Measurements from ENCODE around the gene UQCC2.

UQCC2 gene

DNA sequence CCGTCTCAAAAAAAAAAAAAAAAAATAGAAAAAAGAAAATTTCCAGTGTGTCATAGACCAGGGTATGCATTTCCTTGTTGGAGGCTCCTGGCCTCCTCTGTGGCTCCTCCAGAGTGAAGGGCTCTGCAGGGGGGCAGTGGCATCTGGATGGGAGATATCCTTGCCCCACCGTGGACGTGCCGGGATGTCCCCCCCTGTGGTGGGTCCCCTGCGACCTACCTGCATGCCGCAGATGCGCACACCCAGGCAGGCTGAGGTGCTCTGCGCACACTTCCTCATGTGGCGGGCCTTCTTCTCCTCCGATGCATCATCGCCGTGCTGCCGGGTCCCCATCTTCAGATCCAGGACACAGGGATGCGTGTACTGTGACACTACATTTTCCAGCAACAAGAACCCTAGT, 13.7 kb upstream of the UQCC2 start:
- DNase-seq (ENCODE audit: low read depth), result no peak

DNA sequence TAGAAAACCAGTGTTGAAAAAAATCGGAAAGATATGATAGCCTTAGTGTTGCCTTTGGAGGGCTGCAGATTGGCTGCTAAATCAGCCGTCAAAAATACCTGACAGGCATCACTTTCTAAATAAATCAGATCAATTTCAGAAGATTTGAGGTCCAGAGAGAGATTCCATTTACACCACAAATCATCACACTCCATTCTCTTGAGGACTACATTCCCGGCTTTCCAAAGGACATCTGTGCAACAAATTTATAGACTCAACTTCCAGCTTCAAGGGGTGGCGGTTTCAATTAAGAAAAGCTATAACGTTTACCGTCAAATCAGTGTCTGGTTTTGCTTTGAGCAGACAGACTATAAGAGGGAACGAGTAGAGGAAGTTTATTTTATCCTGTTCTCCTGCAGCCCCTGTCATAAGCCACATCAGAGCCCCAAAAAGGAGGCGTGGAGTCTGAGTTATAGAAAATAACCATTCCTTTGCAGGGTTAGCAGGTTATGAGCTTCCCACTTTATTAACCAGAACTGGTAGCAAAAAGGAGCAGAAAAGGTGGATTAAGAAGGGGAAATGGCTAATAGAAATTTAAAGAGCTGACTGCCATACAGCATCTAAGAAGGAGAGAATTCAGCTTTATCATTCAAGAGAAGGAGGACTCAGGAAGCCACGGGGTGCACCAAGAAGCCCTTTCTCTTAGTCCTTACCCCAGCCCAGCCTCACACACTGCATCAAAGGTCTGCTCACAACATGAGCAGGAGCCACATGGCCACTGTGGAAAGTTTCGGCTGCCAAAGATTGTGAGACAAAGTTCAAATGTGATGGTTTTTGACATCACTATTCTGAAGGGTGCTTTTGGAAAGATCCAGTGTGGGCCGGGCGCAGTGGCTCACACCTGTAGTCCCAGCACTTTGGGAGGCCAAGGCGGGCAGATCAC, 12.9 kb upstream of the UQCC2 start:
- no peak for DNase-seq (ENCODE audit: low read depth)

DNA sequence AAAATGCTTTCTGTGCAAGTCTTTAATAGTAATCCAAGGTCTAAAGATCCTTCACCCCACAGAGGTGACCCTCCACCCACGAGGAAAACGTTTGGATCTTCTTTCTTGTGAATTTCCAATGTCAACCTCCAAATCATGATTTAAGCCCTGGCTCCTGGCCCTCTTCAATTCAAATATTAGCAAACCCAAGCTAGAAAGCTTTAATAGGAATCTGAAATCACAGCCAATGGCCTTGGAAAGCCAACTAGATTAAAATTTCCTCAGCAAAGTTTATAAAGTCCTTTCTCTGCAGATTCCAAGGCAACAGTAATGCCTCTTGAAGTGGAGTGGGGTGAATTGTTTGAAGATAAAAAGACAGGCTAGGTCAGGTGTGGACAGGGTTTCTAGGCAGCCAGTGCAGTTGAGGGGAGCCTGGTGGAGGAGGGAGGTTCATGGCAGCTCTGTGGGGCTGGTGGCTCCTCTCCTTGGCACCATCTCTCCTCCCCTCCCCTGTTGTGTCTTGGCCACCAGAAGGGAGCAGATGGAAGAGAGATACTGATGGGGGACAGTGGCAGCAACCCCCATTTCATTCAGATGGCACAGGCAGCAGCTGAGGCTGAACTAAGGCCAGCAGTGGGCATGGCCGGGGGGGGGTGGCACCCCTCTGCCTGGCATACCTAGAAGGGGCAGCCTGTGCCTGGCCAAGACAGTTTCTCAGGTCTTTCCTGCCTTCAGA, 12.0 kb upstream of the UQCC2 start:
- DNase-seq (ENCODE audit: low read depth), result no peak

DNA sequence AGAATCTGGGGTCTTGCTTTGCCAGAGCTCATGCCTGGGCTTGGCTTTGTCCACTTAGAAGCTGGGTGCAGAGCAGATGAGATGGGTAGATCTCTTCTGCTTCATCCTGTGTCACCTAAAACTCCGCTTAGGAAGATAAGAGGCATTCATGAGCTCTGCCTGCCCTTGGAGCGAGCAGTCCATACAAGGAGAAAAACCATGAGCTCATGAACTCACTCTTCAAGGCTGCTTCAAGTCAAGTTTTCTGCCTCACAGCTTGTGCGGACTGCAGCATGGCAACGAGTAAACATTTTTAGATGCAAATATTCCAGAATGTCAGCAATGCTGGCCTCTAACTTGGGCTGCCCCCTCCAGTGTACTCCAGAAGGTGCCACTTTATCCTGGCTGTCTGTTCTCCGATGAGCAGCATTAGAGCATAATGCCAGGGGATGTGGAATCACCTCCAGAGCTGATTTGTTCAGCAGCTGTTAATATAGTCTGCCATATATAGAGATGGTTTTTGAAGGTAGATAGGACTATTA, 10.7 kb upstream of the UQCC2 start:
- no peak for DNase-seq (ENCODE audit: low read depth)

DNA sequence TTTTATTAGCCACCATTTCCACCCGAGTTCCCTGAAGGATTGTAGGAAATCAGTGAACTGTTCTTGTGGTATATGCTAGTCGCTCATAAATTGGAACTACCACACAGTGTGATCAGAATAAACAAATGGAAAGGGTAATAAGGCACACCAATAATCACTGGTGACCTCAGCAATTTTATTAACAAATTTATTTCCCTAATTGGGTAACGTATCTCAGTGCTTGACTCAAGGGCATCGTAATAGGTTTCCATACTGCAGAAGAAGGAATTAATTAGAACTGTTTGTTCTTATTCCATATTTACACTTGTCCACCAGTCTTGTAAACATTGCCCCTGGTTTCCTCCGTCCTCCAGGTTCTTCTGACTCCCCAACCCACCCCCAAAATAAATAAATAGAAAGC, 10.0 kb upstream of the UQCC2 start:
- DNase-seq (ENCODE audit: low read depth), result no peak

DNA sequence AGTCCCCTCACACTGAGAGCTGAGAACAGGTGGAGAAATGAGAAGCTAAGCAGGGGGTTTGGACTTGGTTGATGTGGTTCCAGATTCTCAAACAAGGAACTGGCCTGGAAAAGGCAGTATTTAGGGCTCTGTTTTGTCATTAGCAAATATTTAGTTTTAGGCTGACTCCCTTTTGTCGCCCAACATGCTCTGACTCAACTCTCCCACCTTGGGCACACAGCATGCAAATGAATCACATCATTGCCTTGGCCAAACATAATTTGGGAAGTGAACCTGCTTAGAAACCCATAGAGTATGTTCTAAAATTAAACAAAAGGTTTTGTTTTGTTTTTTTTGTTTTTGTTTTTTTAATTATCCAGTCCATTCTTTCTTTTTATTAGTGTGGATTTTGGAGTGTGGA, 9.5 kb upstream of the UQCC2 start:
- DNase-seq (ENCODE audit: low read depth), result no peak

DNA sequence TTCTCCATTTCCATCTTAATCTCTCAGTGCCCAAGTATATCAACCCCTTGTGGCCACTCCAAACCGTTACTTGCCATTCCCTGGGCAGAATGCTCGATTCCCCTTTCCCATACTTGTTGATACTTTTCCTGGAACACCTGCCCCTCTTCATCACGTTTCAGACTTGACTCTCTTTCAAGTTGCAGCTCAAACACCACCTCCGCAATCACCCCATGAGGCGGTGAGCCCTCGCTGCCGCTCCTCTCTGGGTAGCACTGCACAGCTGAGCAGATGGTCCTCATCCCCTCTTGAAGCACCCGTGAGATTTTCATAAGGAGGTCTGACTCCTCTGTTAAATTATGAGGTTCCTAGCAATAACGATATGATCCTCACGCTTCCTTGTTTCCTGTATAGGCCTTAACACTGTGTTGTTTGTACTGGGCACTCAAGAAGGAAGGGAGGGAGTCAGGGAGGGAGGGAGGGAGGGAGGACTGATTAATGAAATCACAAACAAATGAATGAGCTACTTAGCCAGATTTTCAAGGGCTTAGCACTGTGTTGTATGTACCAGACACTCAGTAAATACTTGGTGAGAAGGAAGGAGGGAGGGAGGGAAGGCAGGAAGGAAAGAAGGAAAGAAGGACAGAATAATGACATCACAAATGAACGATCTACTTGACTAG, 8.0 kb upstream of the UQCC2 start:
- DNase-seq (ENCODE audit: low read depth), result no peak

DNA sequence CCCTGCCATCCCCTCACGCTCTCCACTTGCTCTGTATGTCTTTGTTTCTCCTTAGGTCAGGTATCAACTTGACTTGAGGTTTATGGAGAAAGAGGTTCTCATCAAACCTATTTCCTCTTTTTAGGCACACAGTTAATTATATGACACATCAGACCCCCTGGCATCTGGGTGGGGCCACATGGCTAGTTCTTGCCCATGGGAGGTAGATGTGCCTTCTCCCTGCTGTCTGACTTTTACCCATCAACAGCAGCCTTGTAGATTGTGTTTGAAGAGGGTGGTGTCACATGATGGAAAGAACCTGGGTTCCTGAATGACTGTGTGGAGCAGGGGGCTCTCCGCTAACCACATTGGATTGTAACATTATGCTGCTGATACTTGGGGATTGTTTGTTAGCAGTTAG, 7.2 kb upstream of the UQCC2 start:
- DNase-seq (ENCODE audit: low read depth), result no peak

DNA sequence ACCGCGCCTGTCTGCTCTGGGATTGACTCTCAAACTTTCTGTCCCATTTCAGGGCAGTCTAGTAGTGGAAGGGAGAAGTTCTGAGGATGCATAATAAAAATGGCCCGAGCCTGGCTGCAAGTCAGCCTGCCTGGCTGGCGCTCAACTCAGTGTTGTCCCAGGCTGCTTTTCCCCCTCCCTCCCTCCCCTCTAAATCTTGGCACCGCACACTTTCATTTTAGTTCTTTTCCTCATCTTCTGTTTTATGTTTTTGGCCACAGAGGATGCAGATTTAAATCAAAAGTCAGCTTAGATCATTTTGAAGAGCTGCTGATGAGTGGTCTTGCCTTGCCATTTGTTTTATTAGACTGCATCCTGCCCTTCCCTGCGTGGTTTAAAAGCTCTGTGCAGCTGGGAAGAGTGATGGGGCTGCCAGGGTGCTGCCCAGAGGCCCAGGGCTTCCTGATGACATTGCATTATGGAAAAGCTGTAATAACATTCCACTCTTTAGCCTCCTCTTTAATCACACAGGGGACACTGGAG, 6.5 kb upstream of the UQCC2 start:
- no peak for DNase-seq (ENCODE audit: low read depth)

DNA sequence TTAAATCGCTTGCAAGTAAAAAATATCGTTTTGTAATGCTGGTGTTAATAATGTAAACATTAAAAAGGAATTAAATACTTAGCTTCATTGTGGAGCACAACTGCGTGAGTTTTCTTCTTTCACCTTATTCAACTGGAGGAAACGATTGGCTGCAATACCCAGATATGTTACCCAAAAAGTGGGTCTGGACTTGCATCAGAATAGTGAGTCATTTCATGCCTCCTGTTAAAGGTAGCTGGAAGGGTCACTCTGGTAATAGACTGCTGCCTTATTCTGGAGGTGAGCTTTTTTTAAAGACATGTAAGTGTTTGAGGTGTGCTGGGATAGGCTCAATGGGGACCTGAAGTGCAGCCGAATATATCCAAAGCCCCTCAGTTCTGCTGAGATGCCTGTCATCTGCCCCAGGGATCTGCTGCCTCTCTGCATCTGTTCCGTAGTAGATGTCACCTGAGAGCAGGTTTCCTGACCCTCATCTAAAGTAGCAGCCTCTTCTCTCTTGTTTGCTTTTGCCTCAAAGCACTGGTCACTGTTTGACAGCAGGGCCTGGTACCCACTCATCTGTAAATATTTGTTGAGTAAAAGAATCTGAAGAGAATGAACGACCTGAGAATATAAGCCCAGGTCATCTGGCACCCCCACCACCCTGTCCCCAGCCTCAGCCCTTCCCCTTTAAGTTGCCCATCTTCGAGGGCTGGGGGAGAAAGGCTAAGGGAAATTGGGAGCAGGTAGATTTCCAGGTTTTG, 5.6 kb upstream of the UQCC2 start:
- DNase-seq (ENCODE audit: low read depth), result no peak

DNA sequence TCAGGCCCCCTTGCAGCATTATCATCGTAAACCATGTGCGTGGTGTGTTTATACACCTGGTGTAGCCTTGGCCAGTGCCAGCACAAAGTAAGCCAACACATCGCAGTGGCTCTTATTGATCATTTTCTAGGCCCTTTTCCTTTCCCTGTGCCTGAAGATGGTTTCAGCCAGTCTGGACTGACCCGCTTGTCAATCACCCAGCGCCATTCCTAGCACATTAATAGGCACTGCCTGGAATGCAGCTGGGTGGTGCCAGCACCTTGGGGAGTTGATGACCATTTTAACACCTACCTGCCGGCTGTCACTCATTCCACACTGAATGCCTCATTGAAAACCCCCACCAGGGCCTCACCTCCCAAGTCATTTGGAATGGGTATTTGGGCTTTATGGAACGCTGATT, 4.9 kb upstream of the UQCC2 start:
- no peak for DNase-seq (ENCODE audit: low read depth)

DNA sequence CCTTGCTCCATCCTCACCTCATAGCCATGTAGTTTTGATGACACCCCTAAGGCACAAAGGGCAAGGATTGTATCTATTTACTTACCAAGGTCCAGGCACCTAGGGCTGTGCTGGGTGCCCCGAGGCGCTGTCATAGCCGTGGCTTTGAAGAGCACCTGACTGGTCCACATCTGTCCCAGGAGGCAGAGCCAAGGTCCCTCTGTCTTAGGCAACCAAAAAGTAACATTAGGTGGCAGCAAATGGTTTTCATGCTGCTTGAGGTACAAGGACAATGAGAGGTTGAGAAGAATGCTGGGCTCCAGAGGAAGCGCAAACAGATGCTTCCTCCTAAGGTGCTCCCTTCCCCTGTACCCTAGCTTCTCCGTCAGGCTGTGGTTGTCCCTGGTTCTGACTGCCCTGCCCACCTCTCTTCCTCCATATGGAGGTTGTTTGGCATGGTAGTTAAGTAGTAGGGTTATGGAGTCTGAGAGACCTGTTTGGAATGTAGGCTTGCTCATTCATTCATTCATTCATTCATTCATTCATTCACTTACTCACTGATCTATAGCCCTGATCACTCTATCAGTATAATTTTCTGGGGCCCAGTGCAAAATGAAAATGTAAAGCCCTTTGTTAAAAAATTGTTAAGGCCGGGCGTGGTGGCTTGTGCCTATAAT, 3.0 kb upstream of the UQCC2 start:
- no peak for DNase-seq (ENCODE audit: low read depth)

DNA sequence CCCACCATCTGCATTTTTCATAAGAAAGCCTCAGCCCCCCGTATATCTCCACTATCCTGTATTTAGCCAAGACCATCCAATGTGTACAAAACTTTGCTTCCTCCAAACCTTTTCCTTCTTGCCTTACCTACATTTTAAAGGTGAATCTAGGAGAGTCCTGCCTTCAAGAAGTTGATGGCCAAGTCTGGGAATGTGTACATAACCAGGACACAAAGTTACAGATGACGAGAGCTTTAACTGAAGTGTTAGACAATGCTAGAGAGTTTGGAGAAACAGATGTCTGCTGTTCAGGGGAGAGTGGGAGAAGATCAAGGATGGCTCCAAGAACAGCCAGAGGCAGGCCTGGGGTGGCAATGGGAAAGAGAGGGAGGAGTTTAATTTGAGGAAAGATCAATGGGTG, 2.3 kb upstream of the UQCC2 start:
- no peak for DNase-seq (ENCODE audit: low read depth)

DNA sequence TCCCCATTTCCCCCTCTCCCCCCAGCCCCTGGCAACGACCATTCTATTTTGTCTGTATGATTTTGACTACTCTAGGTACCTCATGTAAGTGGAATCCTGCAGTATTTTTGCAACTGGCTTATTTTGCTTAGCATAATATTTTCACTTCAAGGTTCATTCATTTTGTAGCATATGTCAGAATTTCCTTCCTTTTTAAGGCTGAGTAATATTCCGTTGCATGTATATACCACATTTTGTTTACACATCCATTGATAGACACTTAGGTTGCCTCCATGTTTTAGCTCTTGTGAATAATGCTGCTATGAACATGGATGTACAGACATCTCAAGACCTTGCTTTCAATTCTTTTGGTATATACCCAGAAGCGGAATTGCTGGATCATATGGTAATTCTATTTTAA, 1.4 kb upstream of the UQCC2 start:
- DNase-seq (ENCODE audit: low read depth), result no peak

DNA sequence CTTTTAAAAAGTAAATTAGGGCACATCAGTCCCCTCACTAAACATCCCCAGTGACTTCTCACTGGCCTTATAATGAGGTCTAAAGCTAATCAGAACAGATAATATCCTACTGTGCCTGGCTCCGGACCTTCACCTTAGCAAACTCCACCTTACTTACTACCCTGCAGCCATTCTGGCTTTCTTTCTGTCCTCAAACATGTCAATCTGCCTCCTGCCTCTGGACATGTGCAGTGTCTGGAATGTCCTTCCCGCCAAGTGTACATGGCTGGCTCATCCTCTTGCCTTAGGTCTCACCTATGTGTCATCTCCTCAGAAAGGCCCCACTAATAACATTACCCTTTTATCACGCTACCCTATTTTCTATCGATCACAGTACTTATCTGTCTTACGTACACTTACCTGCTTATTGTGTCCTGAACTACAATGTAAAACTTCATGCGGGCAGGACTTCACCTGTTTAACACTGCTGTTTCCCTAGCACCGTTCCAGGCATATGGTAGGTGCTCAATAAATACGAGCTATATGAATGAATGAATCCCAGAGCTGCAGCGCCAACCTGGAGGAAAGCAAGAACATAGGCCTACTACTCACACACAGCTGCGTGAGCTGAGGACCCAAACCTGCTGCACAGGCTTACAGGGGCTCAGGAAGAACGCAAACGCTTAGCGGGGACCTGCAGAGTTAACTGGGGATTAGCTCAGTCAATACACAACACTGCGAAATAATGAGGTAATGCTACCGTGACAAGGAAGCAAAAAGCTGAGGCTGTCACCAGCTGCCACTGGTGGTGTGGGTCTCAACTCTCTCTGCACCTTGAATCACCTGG, 991 bp downstream of the UQCC2 start:
- no peak for DNase-seq (ENCODE audit: low read depth)

DNA sequence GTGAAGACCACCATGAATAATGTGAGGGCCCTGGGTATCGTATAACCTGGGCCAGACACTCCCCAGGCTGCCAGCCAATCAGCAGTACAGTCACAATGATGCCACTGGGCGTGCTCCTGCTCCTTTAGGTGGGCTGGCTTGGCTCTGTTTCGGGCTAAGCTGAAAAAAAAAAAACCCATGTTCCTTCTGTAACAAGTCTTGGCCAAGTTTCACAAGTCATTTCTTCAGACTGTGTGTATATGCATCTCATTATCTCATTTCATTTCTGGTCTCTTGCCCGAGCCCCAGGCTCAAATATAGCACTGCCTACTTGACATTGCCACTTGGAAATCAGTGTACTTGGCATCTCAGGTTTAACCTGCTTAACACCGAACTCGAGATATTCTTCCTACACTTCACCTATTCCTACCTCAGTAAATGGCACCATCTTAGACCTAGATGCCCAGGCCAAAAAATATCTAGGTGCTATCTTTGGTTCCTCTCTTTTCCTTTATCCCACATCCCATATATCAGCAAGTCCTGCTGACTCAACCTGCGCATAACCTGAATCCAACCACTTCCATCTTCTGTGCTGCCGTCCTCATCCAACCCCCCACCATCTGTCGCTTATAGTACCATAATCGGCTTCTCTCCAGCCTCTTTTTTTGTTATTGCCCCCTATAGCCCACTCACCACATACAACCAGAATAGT, 1.8 kb downstream of the UQCC2 start:
- no peak for DNase-seq (ENCODE audit: low read depth)

DNA sequence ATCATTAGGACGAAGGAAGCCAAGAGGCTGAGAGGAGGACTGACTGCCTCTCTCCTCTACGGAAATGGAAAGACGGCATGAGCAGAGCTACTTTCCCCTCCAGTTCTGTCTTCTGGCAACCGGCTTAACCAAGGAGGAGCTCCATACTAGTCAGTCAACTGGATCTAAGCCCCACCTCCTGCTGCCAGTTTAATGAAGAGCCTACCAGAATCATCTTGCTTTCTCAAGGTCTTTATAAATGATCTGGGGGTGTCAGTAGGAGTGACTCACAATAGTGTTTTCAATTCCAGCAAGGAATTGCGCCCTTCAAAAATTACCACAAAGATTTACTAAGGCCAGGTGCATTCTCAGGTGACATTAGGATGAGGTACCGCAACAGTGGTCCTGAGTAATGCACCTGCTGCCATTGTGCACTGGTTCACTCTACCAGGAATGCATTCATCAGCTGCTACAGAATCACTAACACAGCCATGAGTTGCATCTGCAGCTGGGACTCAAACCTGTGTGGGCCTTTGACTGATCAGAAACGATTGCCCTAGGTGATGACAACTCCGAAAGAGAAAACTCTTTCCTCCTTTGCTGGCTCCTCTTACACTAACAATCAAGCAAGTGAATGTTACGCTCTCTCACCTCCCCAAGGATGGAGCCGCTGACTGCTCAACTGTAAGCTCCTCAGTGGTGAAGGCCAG, 2.8 kb downstream of the UQCC2 start:
- no peak for DNase-seq (ENCODE audit: low read depth)

DNA sequence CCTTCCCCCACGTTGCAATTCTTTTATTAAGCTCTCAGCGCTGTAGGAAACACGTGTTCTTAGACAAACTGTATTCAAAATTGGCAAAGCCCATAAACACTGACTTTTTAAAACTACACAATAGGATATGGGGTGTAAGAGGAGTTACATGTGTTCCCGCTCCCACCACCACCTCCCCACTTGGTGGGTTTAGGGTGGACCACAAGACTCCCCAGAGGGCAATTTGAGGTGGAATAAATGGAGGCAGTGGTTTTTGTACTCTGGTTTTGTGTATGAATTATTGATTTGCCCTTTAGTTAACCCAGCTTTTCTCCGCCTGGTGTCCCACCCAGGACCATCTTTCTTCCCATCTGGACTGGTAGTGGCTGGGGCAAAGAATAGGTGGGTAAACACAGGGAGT, 3.7 kb downstream of the UQCC2 start:
- DNase-seq (ENCODE audit: low read depth), result no peak
